GM12865 (cell line): ENCODE data around the gene CREB5.

Experiments
- DNase-seq: peaks from one replicate; pipeline ENCODE4 v3.0.0; 2010; ENCODE audit warnings: low read depth
- H3K4me3 ChIP-seq: 2 replicates; pipeline ENCODE4 v1.5.1; 2011; ENCODE audit warnings: mild to moderate bottlenecking, low read depth, low read length, control low read depth
- TF ChIP-seq, protein P1 (sequence below): IDR thresholded peaks from 2 replicates; pipeline ENCODE4 v1.5.1; 2011; ENCODE audit warnings: low read length, control low read depth, low read depth, inconsistent platforms; ENCODE audit not compliant: insufficient read depth; ENCODE audit errors: missing control alignments

The CREB5 gene

DNA sequence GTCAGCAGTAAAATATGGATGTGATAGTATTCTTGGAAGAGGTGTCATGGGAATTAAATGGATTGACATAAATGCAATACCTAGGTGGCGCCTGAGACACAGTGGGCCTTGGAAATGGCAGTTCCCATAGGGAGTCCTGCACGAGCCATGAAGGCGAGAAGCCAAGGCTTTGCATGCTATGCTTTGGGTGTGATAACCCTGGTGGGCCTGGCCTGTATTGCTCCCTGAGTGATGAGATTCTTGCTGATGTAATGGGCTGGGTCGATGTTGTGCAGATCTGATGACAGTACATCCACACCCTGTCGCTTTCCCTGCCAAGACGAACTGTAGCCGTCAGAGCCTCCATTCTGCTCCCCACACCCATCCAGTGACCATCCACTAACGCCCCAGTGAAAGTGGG lies 46.4 kb downstream of the CREB5 start:
- no peak for DNase-seq
- TF ChIP-seq, protein P1, sequence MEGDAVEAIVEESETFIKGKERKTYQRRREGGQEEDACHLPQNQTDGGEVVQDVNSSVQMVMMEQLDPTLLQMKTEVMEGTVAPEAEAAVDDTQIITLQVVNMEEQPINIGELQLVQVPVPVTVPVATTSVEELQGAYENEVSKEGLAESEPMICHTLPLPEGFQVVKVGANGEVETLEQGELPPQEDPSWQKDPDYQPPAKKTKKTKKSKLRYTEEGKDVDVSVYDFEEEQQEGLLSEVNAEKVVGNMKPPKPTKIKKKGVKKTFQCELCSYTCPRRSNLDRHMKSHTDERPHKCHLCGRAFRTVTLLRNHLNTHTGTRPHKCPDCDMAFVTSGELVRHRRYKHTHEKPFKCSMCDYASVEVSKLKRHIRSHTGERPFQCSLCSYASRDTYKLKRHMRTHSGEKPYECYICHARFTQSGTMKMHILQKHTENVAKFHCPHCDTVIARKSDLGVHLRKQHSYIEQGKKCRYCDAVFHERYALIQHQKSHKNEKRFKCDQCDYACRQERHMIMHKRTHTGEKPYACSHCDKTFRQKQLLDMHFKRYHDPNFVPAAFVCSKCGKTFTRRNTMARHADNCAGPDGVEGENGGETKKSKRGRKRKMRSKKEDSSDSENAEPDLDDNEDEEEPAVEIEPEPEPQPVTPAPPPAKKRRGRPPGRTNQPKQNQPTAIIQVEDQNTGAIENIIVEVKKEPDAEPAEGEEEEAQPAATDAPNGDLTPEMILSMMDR: no peak
- no peak overlapping the region for H3K4me3 ChIP-seq

DNA sequence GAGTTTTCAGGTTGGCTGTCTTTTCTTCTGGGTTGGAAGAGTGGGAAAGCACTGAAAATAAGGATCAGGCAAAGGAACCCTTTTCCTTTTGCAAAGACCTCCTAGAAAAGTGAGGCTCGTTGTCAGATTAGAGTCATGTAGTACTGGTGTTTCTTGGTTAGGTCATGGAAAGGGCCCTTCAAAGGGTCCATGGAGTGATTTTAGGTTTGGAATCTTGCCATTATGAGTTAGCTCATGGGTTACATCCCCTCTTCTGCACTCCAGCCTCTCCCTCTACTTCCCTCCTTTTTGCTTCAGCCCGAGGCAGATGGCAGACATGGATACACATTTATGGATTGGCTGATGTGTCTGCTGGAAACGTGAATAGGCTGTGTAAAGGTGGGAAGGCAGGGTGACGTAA lies 47.0 kb downstream of the CREB5 start:
- H3K4me3 ChIP-seq: no peak overlapping the region
- TF ChIP-seq, protein P1: no peak
- no peak for DNase-seq

DNA sequence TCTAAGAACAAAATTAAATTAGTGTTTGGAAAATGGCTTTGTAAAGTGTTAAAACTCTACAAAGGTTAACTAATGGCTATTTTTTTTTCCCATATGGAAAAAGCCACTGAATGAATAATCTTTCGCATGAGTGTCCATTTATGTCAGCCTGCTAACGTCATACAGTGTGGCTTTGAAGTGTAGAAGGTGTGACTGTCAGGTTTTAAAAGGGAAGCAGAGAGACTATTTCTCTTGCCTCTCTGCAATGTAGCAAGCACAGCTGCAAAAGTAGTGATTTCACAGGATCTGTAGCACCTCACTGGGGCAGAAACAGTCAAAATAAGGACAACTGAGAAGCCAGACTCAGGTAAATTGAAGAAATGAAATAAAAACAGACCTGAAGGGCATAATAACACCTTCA lies 53.4 kb downstream of the CREB5 start:
- DNase-seq: no peak

DNA sequence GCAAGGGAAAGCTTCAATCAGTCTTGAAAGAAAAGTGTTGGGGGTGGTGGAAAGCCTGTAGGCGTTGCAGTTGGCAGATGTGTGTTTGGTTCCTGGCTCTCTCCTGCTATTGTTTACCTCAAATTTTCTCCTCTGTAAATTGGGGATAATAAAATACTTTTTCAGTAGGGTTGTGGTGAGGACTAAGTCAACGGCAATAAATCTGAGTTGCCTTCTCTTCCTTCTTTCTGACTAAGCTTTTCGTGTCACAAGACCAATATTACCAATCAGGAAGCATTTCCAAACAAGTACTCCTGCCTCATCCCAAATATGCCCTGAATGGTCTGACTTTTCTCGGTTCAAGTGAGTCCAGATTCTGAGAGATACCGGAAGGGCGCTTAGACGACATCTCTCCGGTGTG lies 54.0 kb downstream of the CREB5 start:
- DNase-seq: no peak
- TF ChIP-seq, protein P1: no peak
- no peak overlapping the region for H3K4me3 ChIP-seq

More for the DNA sequence above, 53.4 kb downstream of the CREB5 start:
- H3K4me3 ChIP-seq: no peak overlapping the region
- TF ChIP-seq, protein P1: no peak

DNA sequence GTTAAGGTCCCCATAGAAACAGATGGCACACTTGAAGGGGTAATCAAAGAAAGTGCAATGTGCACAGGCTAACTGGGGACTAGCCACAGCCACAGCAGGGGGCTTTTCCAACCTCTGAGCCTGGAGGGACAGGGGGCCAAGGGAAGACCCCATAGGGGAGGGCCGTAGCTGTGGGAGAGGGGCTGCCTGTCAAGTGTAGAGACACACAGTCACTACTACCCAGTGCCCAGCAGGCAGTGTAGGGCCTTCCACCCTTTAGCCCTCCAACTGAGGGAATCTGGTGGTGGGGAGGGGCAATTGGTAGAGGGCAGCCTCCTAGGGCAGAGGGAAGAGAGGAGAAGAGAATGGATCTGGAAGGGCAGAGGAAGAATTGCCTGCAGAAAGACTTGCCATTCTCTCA lies 54.6 kb downstream of the CREB5 start:
- TF ChIP-seq, protein P1: no peak
- DNase-seq: no peak
- H3K4me3 ChIP-seq: no peak overlapping the region

DNA sequence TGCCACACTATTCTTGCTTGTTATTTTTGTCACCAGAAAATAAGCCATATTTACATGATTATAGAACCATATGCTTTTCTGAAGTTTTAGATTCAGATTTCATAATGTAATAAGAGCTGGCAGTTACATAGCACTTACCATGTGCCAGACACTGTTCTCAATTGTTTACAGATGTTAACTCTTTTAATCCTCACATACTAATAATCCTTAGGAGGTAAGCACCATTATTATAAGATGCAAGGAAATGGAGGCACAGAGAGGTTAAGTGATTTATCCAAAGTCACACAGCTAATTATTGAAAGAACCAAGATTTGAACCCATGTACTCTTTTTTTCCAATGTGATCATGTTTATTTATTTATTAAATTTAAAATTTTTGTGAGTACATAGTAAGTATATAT lies 57.2 kb downstream of the CREB5 start:
- no peak overlapping the region for H3K4me3 ChIP-seq
- TF ChIP-seq, protein P1: no peak
- DNase-seq: no peak

DNA sequence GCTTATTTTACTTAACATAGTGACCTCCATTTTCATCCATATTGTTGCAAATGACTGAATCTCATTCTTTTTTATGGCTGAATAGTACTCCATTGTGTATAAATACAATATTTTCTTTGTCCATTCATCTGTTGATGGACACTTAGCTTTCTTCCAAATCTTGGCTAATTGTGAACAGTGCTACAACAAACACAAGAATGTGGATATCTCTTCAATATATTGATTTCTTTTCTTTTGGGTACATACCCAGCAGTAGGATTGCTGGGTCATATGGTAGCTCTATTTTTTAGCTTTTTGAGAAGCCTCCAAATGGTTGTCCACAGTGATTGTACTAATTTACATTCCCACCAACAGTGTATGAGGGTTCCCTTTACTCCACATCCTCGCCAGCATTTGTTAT lies 58.0 kb downstream of the CREB5 start:
- no peak overlapping the region for H3K4me3 ChIP-seq
- TF ChIP-seq, protein P1: no peak
- DNase-seq: no peak
